OCI-LY3 (cell line): ENCODE measurements around the gene POLRMT.

Experiments
- H2AFZ ChIP-seq: fragments of 200-600, 300-600 bp; shearing (Covaris generic); 2 replicates; pipeline ENCODE4 v1.6.0; 2014; ENCODE audit warnings: antibody characterized with exemption, low read depth, low read length
- H3K27ac ChIP-seq: fragments of 200-600, 300-600 bp; sonication (generic); 2 replicates; pipeline ENCODE4 v1.5.1; 2014; ENCODE audit warnings: mild to moderate bottlenecking, low read length, moderate library complexity, mixed read lengths
- H3K27me3 ChIP-seq: fragments of 200-600, 300-600 bp; sonication (generic); 2 replicates; pipeline ENCODE4 v1.6.1; 2014; ENCODE audit warnings: low read depth, low read length, mixed read lengths
- H3K36me3 ChIP-seq: fragments of 200-600, 300-600 bp; sonication (generic); replicated peaks from 2 replicates; pipeline ENCODE3; 2014; ENCODE audit warnings: low read depth, low read length, mixed read lengths
- H3K4me1 ChIP-seq: fragments of 300-600, 200-600 bp; sonication (generic); 2 replicates; pipeline ENCODE4 v1.6.1; 2014; ENCODE audit warnings: low read length, mixed read lengths
- H3K4me2 ChIP-seq: fragments of 200-600, 300-600 bp; sonication (generic); 2 replicates; pipeline ENCODE4 v1.6.1; 2014; ENCODE audit warnings: low read length, mixed read lengths
- H3K4me3 ChIP-seq: fragments of 300-600, 200-600 bp; sonication (generic); 2 replicates; pipeline ENCODE4 v1.5.1; 2014; ENCODE audit warnings: antibody characterized with exemption, mild to moderate bottlenecking, low read length, moderate library complexity
- H3K79me2 ChIP-seq: fragments of 300-600, 200-600 bp; shearing (Covaris generic); 2 replicates; pipeline ENCODE4 v1.6.1; 2014; ENCODE audit warnings: mild to moderate bottlenecking, low read length, mixed read lengths
- H3K9ac ChIP-seq: fragments of 300-600, 200-600 bp; shearing (Covaris generic); 2 replicates; pipeline ENCODE4 v1.6.0; 2014; ENCODE audit warnings: mild to moderate bottlenecking, low read length, moderate library complexity
- H3K9me3 ChIP-seq: fragments of 200-600, 300-600 bp; shearing (Covaris generic); 2 replicates; pipeline ENCODE4 v1.6.1; 2014; ENCODE audit warnings: low read length, mixed read lengths; ENCODE audit not compliant: insufficient read depth
- H4K20me1 ChIP-seq: fragments of 200-600, 300-600 bp; sonication (generic); 2 replicates; pipeline ENCODE4 v1.6.1; 2016; ENCODE audit warnings: low read length, mixed read lengths; ENCODE audit not compliant: insufficient read depth
- CTCF ChIP-seq: fragments of 200-600, 300-600 bp; sonication (generic); IDR thresholded peaks from 2 replicates; pipeline ENCODE4 v1.5.1; 2014; ENCODE audit warnings: antibody characterized with exemption, low read length, low read depth
- EZH2phosphoT487 ChIP-seq: fragments of 200-600 bp; shearing (Covaris generic); IDR thresholded peaks from 2 replicates; pipeline ENCODE4 v1.6.1; 2018; ENCODE audit warnings: antibody characterized with exemption, mixed run types, low read depth

The POLRMT gene

GRCh38 chr19:658059-658839, 24.9 kb upstream of the POLRMT start:
- Histone ChIP-seq H3K9me3 (no peaks in the 10 kb centered on the region), H4K20me1 (peaks cover 84% of the 10 kb centered on the region), H3K27me3 (no peaks in the 10 kb centered on the region), H3K4me3 (no peak overlapping the region), H3K4me2 (no peak overlapping the region), H3K4me1 (peaks cover 20% of the 10 kb centered on the region), H3K27ac (no peak overlapping the region), H2AFZ (no peak overlapping the region), H3K9ac (no peak overlapping the region), H3K36me3 (peaks cover 35% of the 10 kb centered on the region), H3K79me2 (peaks cover 98% of the 10 kb centered on the region)
- TF ChIP-seq EZH2phosphoT487 (no peak), CTCF (no peak)

DNA sequence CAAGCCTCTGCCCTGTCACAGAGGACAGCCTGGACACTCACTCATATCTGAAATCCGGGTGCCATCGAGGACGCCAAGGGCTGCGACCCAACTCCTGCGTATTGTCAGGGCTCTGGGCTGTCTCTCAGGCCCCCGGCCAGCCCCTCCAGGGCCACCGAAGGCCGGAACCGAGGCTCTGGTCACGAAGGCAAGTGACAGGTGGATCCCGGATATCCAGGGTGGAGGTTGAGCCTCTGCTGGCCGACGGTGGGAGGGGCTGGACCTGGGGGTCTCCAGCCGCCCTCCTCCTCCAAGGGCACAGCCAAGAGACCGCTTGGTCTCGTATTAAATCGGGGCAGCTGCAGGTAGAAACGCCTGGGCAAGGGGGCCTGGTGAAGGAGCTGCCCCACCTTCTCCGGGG, 24.3 kb upstream of the POLRMT start:
- peaks cover 91% of the 10 kb centered on the region for H4K20me1 ChIP-seq
- H3K36me3 ChIP-seq: peaks cover 42% of the 10 kb centered on the region
- TF ChIP-seq CTCF (no peak), EZH2phosphoT487 (no peak)
- H3K4me3 ChIP-seq: no peak overlapping the region
- no peak overlapping the region for H3K27ac ChIP-seq
- H2AFZ ChIP-seq: no peak overlapping the region
- no peaks in the 10 kb centered on the region for H3K27me3 ChIP-seq
- H3K4me1 ChIP-seq: peaks cover 20% of the 10 kb centered on the region
- H3K4me2 ChIP-seq: no peak overlapping the region
- no peak overlapping the region for H3K9ac ChIP-seq
- no peaks in the 10 kb centered on the region for H3K9me3 ChIP-seq
- peaks cover 100% of the 10 kb centered on the region for H3K79me2 ChIP-seq

GRCh38 chr19:656751-657559, 23.6 kb upstream of the POLRMT start:
- H3K9ac ChIP-seq: no peak overlapping the region
- no peaks in the 10 kb centered on the region for H3K27me3 ChIP-seq
- H3K4me1 ChIP-seq: peaks cover 20% of the 10 kb centered on the region
- no peak overlapping the region for H2AFZ ChIP-seq
- peaks cover 97% of the 10 kb centered on the region for H4K20me1 ChIP-seq
- TF ChIP-seq CTCF (no peak), EZH2phosphoT487 (no peak)
- H3K79me2 ChIP-seq: peaks cover 100% of the 10 kb centered on the region
- no peak overlapping the region for H3K4me3 ChIP-seq
- H3K36me3 ChIP-seq: peaks cover 48% of the 10 kb centered on the region
- H3K9me3 ChIP-seq: no peaks in the 10 kb centered on the region
- no peak overlapping the region for H3K27ac ChIP-seq
- H3K4me2 ChIP-seq: no peak overlapping the region

DNA sequence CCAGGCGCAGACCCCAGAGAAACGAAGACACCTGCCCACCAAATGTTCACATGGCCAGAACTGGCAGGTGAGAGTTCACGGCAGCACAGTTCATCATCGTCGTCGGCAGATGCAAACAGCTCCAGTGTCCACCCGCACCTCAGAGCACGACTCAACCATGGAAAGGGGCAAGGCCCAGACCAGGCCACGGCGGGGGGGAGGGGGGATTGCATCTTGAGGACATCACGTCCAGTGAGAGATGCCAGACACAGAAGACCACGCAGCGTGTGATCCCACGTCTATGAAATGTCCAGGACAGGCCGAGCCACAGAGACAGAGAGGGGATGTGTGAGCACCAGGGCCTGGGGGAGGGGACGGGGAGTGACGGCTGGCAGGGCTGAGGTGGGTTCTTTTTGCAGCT, 22.4 kb upstream of the POLRMT start:
- Histone ChIP-seq H3K36me3 (peaks cover 56% of the 10 kb centered on the region), H4K20me1 (peaks cover 96% of the 10 kb centered on the region), H3K4me1 (peaks cover 14% of the 10 kb centered on the region), H3K9me3 (no peaks in the 10 kb centered on the region), H2AFZ (no peak overlapping the region), H3K4me3 (no peak overlapping the region), H3K79me2 (peaks cover 100% of the 10 kb centered on the region), H3K27me3 (no peaks in the 10 kb centered on the region), H3K4me2 (no peak overlapping the region), H3K9ac (no peak overlapping the region), H3K27ac (no peak overlapping the region)
- no peak for TF ChIP-seq EZH2phosphoT487
- TF ChIP-seq CTCF: no peak
